Smooth muscle cell (in vitro differentiated cells): Measurements from ENCODE around the gene TMTC1. TPM values are rescaled to one million over a fixed set of nuclear protein-coding genes. Genes with fewer than 3 reads are reported as not detected.
A peak's percentile ranks its signal among the peaks of the same experiment; 100 is the strongest.

Experiments
- DNase-seq: peaks from one replicate; lab custom pipeline; 2025; ENCODE audit not compliant: unreplicated experiment; lab: John Stamatoyannopoulos, UW
- H2AFZ ChIP-seq: fragments of 200-600 bp; sonication (generic); 2 replicates; pipeline ENCODE4 v1.6.0; 2016; ENCODE audit warnings: antibody characterized with exemption, low read depth, mild to moderate bottlenecking
- H3F3A ChIP-seq: fragments of 200-600 bp; sonication (generic); 2 replicates; pipeline ENCODE4 v1.6.0; 2017; ENCODE audit warnings: antibody characterized with exemption, low read depth
- H3K27ac ChIP-seq: fragments of 200-600 bp; sonication (generic); 2 replicates; pipeline ENCODE4 v1.5.1; 2016; ENCODE audit warnings: low read depth, mild to moderate bottlenecking
- H3K27me3 ChIP-seq: fragments of 200-600 bp; sonication (generic); 2 replicates; pipeline ENCODE4 v1.6.1; 2016; ENCODE audit warnings: low read depth, mild to moderate bottlenecking
- H3K36me3 ChIP-seq: fragments of 200-600 bp; sonication (generic); 2 replicates; pipeline ENCODE4 v1.5.1; 2016; ENCODE audit warnings: low read depth
- H3K4me1 ChIP-seq: fragments of 200-600 bp; sonication (generic); 2 replicates; pipeline ENCODE4 v1.5.1; 2016; ENCODE audit warnings: low read depth
- H3K4me2 ChIP-seq: fragments of 200-600 bp; sonication (generic); 2 replicates; pipeline ENCODE4 v1.6.0; 2016; ENCODE audit warnings: mild to moderate bottlenecking
- H3K4me3 ChIP-seq: fragments of 200-600 bp; sonication (generic); 2 replicates; pipeline ENCODE4 v1.5.1; 2016; ENCODE audit warnings: mild to moderate bottlenecking
- H3K79me2 ChIP-seq: fragments of 200-600 bp; sonication (generic); 2 replicates; pipeline ENCODE4 v1.6.0; 2016; ENCODE audit warnings: low read depth, mild to moderate bottlenecking
- H3K9ac ChIP-seq: fragments of 200-600 bp; sonication (generic); 2 replicates; pipeline ENCODE4 v1.6.0; 2016; ENCODE audit warnings: low read depth
- H3K9me3 ChIP-seq: fragments of 200-600 bp; sonication (generic); replicated peaks from 2 replicates; pipeline ENCODE4 v1.5.1; 2016; ENCODE audit warnings: low read depth
- H4K20me1 ChIP-seq: fragments of 200-600 bp; sonication (generic); 2 replicates; pipeline ENCODE4 v1.6.0; 2016; ENCODE audit warnings: low read depth
- WGBS: methylation state at CpG from one replicate; pipeline ENCODE4 v1.1.7; 2016; ENCODE audit warnings: low lambda C conversion rate; 5-methylcytosine and 5-hydroxymethylcytosine counted together
- polyA plus RNA-seq: library from polyadenylated mRNA; unstranded; fragments of >200 nt; fragmentation: Nextera tagmentation; extraction: Ambion mirVana; gene quantifications from 2 replicates; pipeline ENCODE4 v1.2.1, GENCODE V29; 2016
- total RNA-seq: library from RNA; depleted of rRNA; stranded (reverse); fragments of >200 nt; gene quantifications from 2 replicates; pipeline ENCODE4 v1.2.3, GENCODE V29; 2014
- TF ChIP-seq, protein P1 (sequence below): fragments of 200-600 bp; sonication (generic); IDR thresholded peaks from 2 replicates; pipeline ENCODE4 v1.5.1; 2017; ENCODE audit warnings: borderline replicate concordance, mild to moderate bottlenecking, antibody characterized with exemption; ENCODE audit not compliant: insufficient read depth, poor library complexity, severe bottlenecking

The TMTC1 gene
- total and polyA plus RNA-seq, 2 experiments from 2014 or later, result 3.5 to 8.7 TPM

DNA sequence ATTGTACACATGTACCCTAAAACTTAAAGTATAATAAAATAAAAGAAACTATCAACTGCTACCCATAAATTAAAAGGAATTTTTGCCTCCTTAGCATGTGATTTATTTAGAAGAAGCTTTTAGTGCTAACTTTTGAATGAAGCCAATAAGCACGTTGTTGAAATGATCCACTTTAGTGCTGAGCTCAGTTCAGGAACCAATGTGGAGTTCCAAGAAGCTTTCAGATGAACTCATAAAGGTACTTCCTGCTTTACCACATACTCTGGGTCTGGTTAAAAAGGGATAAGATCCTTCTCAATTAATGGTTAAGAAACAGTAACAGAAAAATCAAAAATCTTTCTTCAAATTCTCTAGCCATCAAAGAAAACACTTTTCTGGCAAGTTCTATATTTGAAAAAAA is 39.4 kb downstream of the TMTC1 start:
- DNase-seq, result no peak
- Histone ChIP-seq H3K27me3 (no peaks in the 10 kb centered on the region), H3K79me2 (no peaks in the 10 kb centered on the region), H3K4me1 (peaks cover 16% of the 10 kb centered on the region), H3K9ac (no peak overlapping the region), H3K4me2 (no peak overlapping the region), H2AFZ (no peak overlapping the region), H3F3A (peaks cover 9% of the 10 kb centered on the region), H3K36me3 (no peaks in the 10 kb centered on the region), H3K9me3 (no peaks in the 10 kb centered on the region), H3K27ac (peak overlapping the region; percentile 90), H3K4me3 (no peak overlapping the region), H4K20me1 (no peaks in the 10 kb centered on the region)
- TF ChIP-seq, protein P1, sequence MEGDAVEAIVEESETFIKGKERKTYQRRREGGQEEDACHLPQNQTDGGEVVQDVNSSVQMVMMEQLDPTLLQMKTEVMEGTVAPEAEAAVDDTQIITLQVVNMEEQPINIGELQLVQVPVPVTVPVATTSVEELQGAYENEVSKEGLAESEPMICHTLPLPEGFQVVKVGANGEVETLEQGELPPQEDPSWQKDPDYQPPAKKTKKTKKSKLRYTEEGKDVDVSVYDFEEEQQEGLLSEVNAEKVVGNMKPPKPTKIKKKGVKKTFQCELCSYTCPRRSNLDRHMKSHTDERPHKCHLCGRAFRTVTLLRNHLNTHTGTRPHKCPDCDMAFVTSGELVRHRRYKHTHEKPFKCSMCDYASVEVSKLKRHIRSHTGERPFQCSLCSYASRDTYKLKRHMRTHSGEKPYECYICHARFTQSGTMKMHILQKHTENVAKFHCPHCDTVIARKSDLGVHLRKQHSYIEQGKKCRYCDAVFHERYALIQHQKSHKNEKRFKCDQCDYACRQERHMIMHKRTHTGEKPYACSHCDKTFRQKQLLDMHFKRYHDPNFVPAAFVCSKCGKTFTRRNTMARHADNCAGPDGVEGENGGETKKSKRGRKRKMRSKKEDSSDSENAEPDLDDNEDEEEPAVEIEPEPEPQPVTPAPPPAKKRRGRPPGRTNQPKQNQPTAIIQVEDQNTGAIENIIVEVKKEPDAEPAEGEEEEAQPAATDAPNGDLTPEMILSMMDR, result no peak
- WGBS, result 0% methylated on average over 1 of the region's 1 CpG

DNA sequence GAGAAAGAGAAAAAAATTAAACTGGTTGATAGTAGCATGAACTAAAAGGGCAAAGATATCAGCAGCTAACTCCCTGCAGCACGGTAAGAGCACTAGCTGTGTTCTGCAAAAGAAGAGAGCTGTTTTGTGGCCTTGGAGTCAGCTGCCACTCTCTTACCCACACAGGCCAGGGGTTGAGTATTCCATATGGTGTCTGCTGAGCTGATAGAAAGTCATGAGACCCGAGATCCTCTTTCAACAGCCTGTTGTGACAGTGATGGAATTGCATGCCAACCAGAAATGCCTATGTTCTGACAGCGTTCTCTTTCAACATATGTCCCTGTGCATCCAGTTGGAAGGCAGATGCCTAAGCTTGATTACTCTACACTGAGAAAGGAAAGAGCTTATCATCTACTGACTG is 39.9 kb downstream of the TMTC1 start:
- Histone ChIP-seq H3K9ac (no peak overlapping the region), H4K20me1 (no peaks in the 10 kb centered on the region), H3K9me3 (no peaks in the 10 kb centered on the region), H3K4me2 (peak overlapping the region; percentile 41), H3K27me3 (no peaks in the 10 kb centered on the region), H3K4me3 (no peak overlapping the region), H3F3A (peaks cover 9% of the 10 kb centered on the region), H3K36me3 (no peaks in the 10 kb centered on the region), H3K79me2 (no peaks in the 10 kb centered on the region), H2AFZ (no peak overlapping the region), H3K4me1 (peaks cover 16% of the 10 kb centered on the region), H3K27ac (peak overlapping the region; percentile 90)
- no peak for DNase-seq
- 14% methylated on average over 3 of the region's 3 CpGs for WGBS
- TF ChIP-seq, protein P1, result no peak

DNA sequence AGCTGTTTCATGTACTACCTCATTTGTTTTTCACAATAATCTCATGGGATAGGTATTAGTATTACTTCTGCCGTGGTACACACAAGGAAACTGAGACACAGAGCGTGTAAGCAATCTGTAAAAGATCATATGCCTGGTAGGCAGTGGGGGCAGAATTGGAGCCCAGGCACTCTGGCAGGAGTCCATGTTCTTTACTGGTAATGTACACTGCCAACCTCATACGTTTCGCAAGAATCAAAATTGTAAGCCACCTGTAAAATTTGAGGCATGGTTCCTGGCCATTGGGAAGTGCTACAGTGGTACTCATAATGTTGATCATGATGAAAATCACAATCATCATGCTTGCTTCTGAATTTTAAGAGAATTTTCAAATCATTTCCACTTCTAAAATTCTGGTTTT is 40.7 kb downstream of the TMTC1 start:
- H3F3A ChIP-seq, result peaks cover 9% of the 10 kb centered on the region
- 97% methylated on average over 4 of the region's 4 CpGs for WGBS
- H3K4me3 ChIP-seq, result no peak overlapping the region
- H3K4me2 ChIP-seq, result peak overlapping the region; percentile 73
- no peak overlapping the region for H2AFZ ChIP-seq
- H4K20me1 ChIP-seq, result no peaks in the 10 kb centered on the region
- no peaks in the 10 kb centered on the region for H3K79me2 ChIP-seq
- TF ChIP-seq, protein P1, result no peak
- no peak for DNase-seq
- H3K4me1 ChIP-seq, result peaks cover 16% of the 10 kb centered on the region
- no peaks in the 10 kb centered on the region for H3K27me3 ChIP-seq
- H3K36me3 ChIP-seq, result no peaks in the 10 kb centered on the region
- peak overlapping the region; percentile 5 for H3K9ac ChIP-seq
- no peaks in the 10 kb centered on the region for H3K9me3 ChIP-seq
- peak overlapping the region; percentile 90 for H3K27ac ChIP-seq

DNA sequence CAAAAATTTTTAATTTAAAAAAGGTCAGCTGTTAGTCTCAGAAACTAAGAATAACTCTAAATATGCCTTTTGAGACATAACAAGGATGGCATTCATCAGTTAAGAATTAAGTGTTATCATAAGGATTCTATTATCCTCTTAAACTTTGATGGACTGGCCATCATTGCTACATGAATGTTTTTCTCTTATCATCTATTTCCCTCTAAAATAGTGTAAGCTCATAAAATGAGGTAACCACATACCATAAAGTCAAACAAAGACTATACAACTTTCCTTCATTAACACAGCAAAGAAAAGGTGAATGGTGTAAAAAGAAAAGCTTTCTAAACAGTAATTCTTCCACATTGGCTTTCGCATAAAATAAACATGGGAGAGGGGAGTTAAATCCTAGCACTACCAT is 41.1 kb downstream of the TMTC1 start:
- Histone ChIP-seq H3K9me3 (no peaks in the 10 kb centered on the region), H3K36me3 (no peaks in the 10 kb centered on the region), H3K27ac (peak overlapping the region; percentile 90), H4K20me1 (no peaks in the 10 kb centered on the region), H3K4me1 (peaks cover 16% of the 10 kb centered on the region), H3K9ac (peak overlapping the region; percentile 5), H3K79me2 (no peaks in the 10 kb centered on the region), H3K27me3 (no peaks in the 10 kb centered on the region), H3K4me2 (peak overlapping the region; percentile 73), H3K4me3 (no peak overlapping the region), H2AFZ (no peak overlapping the region), H3F3A (peaks cover 9% of the 10 kb centered on the region)
- TF ChIP-seq, protein P1, result no peak
- 96% methylated on average over 1 of the region's 1 CpG for WGBS
- DNase-seq, result no peak
